ENCODE measurements around the gene MYO18B.

The MYO18B gene

DNA sequence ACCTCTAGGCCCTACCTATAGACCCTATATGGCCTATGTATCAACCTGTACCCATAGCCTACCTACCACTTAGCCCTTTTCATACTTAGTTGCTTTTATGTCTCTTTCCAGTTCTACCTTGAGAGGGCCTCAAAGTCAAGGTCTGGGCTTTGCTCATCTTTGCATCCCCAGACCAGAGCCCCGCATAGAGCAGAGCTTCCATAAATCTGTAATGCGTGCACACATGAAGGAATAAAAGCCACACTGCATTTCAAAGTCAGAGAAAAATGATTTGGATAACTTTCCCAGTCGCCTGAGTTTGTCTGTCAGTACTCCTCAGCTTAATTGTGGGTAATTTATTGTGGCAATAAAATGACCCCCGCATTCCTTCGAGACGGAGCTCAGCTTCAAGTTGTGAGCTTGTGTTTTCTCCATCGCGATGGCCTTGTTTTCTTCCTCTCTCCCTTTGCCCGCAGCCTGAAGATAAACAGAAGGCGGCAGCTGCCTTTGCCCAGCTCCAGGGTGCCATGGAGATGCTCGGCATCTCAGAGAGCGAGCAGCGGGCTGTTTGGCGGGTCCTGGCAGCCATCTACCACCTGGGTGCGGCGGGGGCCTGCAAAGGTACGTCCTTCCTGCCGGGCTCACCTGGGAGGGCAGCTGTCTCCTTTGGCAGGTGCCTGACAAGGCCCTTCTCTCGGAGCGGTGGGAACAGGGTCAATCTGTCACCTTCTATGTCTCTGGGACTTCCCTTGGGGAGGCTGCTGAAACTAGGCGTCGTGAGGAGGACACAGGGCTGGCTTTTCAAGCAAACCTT, 55.7 kb downstream of the MYO18B start:
- no peak overlapping the region for H3K27ac ChIP-seq
- TF ChIP-seq, protein P1, sequence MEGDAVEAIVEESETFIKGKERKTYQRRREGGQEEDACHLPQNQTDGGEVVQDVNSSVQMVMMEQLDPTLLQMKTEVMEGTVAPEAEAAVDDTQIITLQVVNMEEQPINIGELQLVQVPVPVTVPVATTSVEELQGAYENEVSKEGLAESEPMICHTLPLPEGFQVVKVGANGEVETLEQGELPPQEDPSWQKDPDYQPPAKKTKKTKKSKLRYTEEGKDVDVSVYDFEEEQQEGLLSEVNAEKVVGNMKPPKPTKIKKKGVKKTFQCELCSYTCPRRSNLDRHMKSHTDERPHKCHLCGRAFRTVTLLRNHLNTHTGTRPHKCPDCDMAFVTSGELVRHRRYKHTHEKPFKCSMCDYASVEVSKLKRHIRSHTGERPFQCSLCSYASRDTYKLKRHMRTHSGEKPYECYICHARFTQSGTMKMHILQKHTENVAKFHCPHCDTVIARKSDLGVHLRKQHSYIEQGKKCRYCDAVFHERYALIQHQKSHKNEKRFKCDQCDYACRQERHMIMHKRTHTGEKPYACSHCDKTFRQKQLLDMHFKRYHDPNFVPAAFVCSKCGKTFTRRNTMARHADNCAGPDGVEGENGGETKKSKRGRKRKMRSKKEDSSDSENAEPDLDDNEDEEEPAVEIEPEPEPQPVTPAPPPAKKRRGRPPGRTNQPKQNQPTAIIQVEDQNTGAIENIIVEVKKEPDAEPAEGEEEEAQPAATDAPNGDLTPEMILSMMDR (conservative IDR thresholded peaks at IDR 0.05), result no peak
- TF ChIP-seq ZFX (IDR thresholded peaks at IDR 0.05), result no peak

DNA sequence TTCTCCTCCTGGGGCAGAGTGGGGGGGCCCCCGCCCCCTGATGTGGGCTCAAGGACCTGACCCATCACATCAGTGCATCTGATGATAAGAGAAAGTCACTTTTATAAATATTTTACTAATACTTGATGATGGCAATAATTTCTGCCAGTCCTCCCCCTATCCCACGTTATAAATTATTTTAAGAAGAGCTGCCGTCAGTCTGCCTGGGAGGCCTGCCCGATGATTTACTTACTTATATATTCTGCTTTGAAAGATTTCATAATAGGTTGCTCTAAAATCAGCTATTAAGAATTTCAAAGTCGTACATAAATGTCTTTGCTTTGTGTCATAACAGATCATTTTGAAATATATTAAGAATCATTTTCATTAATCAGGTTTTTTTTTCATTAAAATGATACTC, 58.8 kb downstream of the MYO18B start:
- TF ChIP-seq, protein P1 (conservative IDR thresholded peaks at IDR 0.05), result no peak
- H3K27ac ChIP-seq, result no peak overlapping the region

DNA sequence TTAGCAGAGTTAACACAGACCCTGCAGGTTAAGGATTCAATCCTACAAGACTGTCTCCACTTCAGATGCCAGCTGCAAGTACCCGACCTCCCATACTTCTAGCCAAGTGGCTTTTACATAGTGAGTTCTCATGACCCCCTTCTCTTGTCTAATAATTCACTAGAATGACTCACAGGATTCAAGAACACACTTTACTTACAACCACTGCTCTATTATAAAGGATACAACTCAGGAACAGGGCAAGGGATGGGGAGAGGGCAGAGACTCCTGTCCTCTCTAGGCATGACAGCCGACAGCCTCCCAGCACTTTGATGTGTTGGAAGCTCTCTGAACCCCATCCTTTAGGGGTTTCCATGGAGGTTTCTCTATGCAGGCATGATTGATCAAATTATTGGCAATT, 60.0 kb downstream of the MYO18B start:
- no peak overlapping the region for H3K27ac ChIP-seq
- TF ChIP-seq, protein P1 (conservative IDR thresholded peaks at IDR 0.05), result no peak
- TF ChIP-seq ZFX (IDR thresholded peaks at IDR 0.05), result no peak

DNA sequence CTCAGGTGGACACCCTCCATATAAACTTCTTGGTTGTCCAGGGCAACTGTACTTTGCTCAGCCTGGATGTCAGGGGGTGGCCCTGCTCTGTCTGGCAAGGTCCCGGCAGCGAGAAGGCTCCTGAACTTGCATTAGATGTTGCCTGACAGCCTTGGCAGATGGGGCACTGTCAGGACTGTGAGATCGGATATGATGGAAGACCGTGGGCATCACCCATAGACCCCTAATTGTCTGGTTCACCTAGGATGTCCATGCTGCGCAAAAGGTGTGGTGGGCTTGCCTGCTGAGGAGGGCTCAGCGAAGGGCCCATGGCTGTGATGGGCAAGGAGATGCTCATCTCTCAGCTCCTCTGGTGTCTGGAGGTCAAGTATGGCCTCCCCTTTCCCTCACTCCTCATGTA, 62.7 kb downstream of the MYO18B start:
- TF ChIP-seq, protein P1 (conservative IDR thresholded peaks at IDR 0.05), result no peak
- no peak for TF ChIP-seq ZFX (IDR thresholded peaks at IDR 0.05)
- H3K27ac ChIP-seq, result no peak overlapping the region

DNA sequence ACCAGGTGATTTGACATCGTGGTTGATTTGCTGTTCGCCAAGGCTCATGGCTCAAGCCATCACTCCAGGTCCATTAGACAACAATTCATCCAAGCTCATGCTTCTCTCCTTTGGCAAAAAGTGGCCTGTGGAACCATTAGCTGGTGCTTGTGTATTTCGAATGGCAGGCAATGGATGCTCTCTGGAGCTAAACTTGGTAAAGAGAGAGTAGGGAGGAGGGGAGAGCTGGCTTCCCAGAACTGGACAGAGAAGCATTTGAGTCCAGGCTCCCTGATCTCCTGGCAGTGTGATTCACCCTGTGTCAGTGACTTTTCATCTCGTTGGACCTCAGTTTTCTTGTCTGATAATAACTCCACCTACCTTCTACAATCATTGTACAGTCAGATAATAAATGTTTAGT, 64.6 kb downstream of the MYO18B start:
- TF ChIP-seq ZFX (IDR thresholded peaks at IDR 0.05), result no peak
- TF ChIP-seq, protein P1 (conservative IDR thresholded peaks at IDR 0.05), result no peak
- H3K27ac ChIP-seq, result no peak overlapping the region

DNA sequence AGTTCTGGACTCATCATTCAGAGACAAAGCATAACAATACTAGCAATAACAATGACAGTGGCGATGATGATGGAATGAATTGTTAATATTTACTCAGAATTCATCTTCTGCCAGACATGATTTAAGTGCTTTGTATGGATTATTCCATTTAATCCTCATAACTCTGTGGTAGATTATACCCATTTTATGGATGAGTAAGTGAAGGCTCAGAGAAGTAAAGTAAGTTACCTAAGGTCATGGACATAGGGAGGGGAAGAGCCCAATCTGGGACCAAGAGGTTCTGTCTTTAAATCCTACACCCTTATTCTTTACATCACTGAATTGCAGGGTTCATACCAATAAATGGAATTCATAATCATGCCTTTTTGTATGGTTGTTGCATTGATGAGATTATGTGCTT, 72.7 kb downstream of the MYO18B start:
- no peak overlapping the region for H3K27ac ChIP-seq
- TF ChIP-seq, protein P1 (conservative IDR thresholded peaks at IDR 0.05), result no peak
- no peak for TF ChIP-seq ZFX (IDR thresholded peaks at IDR 0.05)

DNA sequence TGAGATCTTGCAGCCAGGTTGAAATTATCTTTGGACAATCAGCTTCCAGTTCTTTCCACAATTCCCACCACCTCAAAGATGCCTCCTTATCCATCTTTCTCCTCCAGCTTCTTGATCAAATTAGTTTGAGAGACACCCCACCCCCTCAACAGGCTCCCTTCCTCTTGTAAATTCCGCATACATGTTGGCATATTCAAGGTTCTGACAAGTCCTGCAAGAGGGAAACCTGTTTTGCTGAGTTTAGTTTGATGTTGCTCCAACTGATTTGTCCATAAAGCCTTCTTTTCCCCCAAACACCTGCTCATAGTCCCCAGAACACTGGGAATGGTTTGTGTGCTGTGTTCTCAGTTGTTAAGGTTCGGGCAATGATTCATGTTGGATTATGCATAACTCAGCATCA, 73.6 kb downstream of the MYO18B start:
- TF ChIP-seq ZFX (IDR thresholded peaks at IDR 0.05), result no peak
- TF ChIP-seq, protein P1 (conservative IDR thresholded peaks at IDR 0.05), result no peak

More for the DNA sequence above, 73.6 kb downstream of the MYO18B start:
- no peak overlapping the region for H3K27ac ChIP-seq

Data from C4-2B (cell line).